ENCODE data around the gene YPEL2. TPM values are rescaled to one million over a fixed set of nuclear protein-coding genes. Genes with fewer than 3 reads are reported as not detected.

The YPEL2 gene
- total and polyA plus RNA-seq, 4 donors = 7.8 to 47.0 (median 11.4) TPM

DNA sequence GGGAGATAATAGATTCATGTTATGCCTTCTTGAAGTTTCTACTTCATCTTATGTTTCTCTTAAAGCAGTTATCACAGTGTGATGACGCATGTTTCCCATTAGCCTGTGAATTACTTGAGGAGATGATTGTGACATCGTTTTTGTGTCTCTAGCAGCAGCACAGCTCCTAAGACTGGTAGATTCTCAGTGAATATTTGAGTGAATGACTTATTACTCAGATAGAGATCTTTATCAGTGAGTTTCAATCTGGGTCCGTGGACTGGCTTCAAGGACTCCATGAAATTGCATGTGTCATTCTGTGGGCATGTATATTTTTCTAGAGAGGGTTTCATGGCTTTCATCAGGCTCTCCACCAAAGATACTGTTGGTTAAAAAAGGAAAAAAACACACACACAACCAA lies 29.9 kb downstream of the YPEL2 start:
- TF ChIP-seq, protein P1, sequence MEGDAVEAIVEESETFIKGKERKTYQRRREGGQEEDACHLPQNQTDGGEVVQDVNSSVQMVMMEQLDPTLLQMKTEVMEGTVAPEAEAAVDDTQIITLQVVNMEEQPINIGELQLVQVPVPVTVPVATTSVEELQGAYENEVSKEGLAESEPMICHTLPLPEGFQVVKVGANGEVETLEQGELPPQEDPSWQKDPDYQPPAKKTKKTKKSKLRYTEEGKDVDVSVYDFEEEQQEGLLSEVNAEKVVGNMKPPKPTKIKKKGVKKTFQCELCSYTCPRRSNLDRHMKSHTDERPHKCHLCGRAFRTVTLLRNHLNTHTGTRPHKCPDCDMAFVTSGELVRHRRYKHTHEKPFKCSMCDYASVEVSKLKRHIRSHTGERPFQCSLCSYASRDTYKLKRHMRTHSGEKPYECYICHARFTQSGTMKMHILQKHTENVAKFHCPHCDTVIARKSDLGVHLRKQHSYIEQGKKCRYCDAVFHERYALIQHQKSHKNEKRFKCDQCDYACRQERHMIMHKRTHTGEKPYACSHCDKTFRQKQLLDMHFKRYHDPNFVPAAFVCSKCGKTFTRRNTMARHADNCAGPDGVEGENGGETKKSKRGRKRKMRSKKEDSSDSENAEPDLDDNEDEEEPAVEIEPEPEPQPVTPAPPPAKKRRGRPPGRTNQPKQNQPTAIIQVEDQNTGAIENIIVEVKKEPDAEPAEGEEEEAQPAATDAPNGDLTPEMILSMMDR (IDR thresholded peaks at IDR 0.05; ENCODE audit: control extremely low read depth, extremely low read depth) = no peak
- H3K36me3 ChIP-seq (ENCODE audit: control insufficient read depth in 4 of 4, insufficient read depth in 4 of 4, low read length in 4 of 4) = peaks cover 0 to 11% (median 0%) of the 10 kb centered on the region in 4 donors
- H3K9me3 ChIP-seq (ENCODE audit: control insufficient read depth in 4 of 4, insufficient read depth in 3 of 4, low read length in 3 of 4) = no peaks in the 10 kb centered on the region
- H3K9ac ChIP-seq (ENCODE audit: insufficient read depth in 1 of 2, low read length in 2 of 2) = no peak overlapping the region
- H3K4me3 ChIP-seq = no peak overlapping the region
- ATAC-seq (ENCODE audit: insufficient read depth, low FRiP score) (no peak), DNase-seq (no peak)
- no peaks in the 10 kb centered on the region for H3K27me3 ChIP-seq (ENCODE audit: control insufficient read depth in 3 of 3, insufficient read depth in 3 of 3, low read length in 2 of 3)
- H3K27ac ChIP-seq (ENCODE audit: low read depth in 1 of 2, low read length in 1 of 2) = peak overlapping the region in 1 of 2 donors; percentile 43
- 47 to 50% methylated on average over 3 of the region's 3 CpGs for WGBS, 2 donors
- H3K4me1 ChIP-seq (ENCODE audit: control insufficient read depth in 5 of 5, insufficient read depth in 5 of 5, low read length in 5 of 5) = peaks cover 16 to 52% (median 21%) of the 10 kb centered on the region in 5 donors

DNA sequence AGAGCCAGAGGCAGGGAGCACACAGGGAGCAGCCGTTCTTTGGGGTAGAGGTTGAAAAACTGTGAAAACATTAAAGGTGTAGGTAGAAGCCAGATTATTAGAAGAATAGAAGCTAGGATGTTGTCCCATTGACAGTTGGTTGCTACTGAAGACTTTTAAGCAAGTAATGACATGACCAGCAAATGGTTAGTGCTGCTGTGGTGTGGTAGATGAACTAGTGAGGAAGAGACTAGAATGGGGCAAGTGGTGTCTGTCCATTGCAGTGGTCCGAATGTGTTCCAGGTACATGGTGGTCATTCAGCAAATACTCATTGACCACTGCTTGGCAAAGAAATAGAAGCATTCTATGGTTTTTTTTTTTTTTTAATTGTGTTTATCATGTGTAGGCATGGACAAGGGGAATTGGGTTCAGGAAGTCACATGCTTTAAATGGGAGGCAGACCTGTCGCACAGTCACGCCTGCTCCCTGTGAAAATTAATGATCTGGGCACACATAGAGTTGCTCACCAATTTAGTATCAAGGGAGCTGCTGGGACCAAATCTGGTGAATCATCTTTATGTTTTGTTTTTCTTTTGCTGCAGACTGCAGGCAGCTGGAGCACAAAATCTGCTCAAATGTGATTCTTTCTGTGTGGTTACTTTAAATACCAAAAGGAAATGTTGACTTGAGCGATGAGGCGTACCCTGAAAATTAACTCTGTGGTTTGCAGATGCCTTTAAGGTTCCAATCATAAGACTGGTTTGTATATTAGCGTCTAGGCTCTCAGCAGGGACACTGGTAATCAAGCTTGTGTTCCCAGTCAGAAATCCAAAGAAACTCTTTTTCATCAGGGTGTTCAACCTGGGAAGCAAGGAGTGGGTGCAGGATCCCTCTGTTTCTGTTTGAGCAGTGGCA lies 30.7 kb downstream of the YPEL2 start:
- ATAC-seq (ENCODE audit: insufficient read depth, low FRiP score) (no peak), DNase-seq (no peak)
- Histone ChIP-seq H3K4me3 (no peak overlapping the region), H3K9ac (ENCODE audit: insufficient read depth in 1 of 2, low read length in 2 of 2) (no peak overlapping the region), H3K9me3 (ENCODE audit: control insufficient read depth in 4 of 4, insufficient read depth in 3 of 4, low read length in 3 of 4) (no peaks in the 10 kb centered on the region), H3K27me3 (ENCODE audit: control insufficient read depth in 3 of 3, insufficient read depth in 3 of 3, low read length in 2 of 3) (no peaks in the 10 kb centered on the region), H3K36me3 (ENCODE audit: control insufficient read depth in 4 of 4, insufficient read depth in 4 of 4, low read length in 4 of 4) (peaks cover 0 to 8% (median 0%) of the 10 kb centered on the region in 4 donors), H3K27ac (ENCODE audit: low read depth in 1 of 2, low read length in 1 of 2) (peak overlapping the region; percentile 43 to 64), H3K4me1 (ENCODE audit: control insufficient read depth in 5 of 5, insufficient read depth in 5 of 5, low read length in 5 of 5) (peaks cover 24 to 52% (median 29%) of the 10 kb centered on the region in 5 donors)
- TF ChIP-seq, protein P1 (IDR thresholded peaks at IDR 0.05; ENCODE audit: control extremely low read depth, extremely low read depth) = no peak
- 47 to 56% methylated on average over 7 of the region's 7 CpGs for WGBS, 2 donors

DNA sequence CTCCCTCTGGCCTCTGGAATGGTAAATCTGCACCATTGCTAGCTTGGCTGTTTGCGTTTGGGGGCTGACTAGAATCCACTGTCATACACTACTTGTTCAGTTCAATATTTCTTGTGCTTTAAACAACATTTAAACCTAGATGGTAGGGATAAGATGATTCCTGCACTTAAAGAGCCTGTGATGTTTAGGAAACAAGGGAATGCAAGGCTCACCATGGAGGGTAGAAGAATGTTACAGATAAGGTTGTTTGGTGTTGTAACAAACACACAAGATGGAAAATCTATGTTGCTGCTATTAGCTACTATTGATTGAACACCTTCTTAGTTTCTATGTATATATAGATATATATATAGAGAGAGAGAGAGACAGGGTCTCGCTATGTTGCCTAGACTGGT lies 31.4 kb downstream of the YPEL2 start:
- no peaks in the 10 kb centered on the region for H3K27me3 ChIP-seq (ENCODE audit: control insufficient read depth in 3 of 3, insufficient read depth in 3 of 3, low read length in 2 of 3)
- DNase-seq (no peak), ATAC-seq (ENCODE audit: insufficient read depth, low FRiP score) (no peak)
- H3K4me1 ChIP-seq (ENCODE audit: control insufficient read depth in 5 of 5, insufficient read depth in 5 of 5, low read length in 5 of 5) = peaks cover 29 to 56% (median 31%) of the 10 kb centered on the region in 5 donors
- H3K9ac ChIP-seq (ENCODE audit: insufficient read depth in 1 of 2, low read length in 2 of 2) = no peak overlapping the region
- TF ChIP-seq, protein P1 (IDR thresholded peaks at IDR 0.05; ENCODE audit: control extremely low read depth, extremely low read depth) = no peak
- H3K36me3 ChIP-seq (ENCODE audit: control insufficient read depth in 4 of 4, insufficient read depth in 4 of 4, low read length in 4 of 4) = peaks cover 0 to 7% (median 0%) of the 10 kb centered on the region in 4 donors
- no peak overlapping the region for H3K4me3 ChIP-seq
- peak overlapping the region; percentile 1 to 43 for H3K27ac ChIP-seq (ENCODE audit: low read depth in 1 of 2, low read length in 1 of 2)
- WGBS, 2 donors = 73 to 79% methylated on average over 2 of the region's 2 CpGs
- H3K9me3 ChIP-seq (ENCODE audit: control insufficient read depth in 4 of 4, insufficient read depth in 3 of 4, low read length in 3 of 4) = no peaks in the 10 kb centered on the region

Measured in lung (tissue), 12 donors.